Karpas-422 (cell line): Measurements from ENCODE around the gene OR6B1. TPM values are rescaled to one million over a fixed set of nuclear protein-coding genes. Genes with fewer than 3 reads are reported as not detected.

Source experiments
- DNase-seq: peaks from one replicate; pipeline ENCODE4 v3.0.0-alpha.2; 2015
- H2AFZ ChIP-seq: fragments of 200-600 bp; sonication (generic); 2 replicates; pipeline ENCODE4 v1.6.1; 2014; ENCODE audit warnings: antibody characterized with exemption, low read length, mixed read lengths
- H3K27ac ChIP-seq: fragments of 200-600 bp; sonication (generic); 2 replicates; pipeline ENCODE4 v1.5.1; 2014; ENCODE audit warnings: mild to moderate bottlenecking, low read length, moderate library complexity
- H3K27me3 ChIP-seq: fragments of 200-600 bp; sonication (generic); 2 replicates; pipeline ENCODE4 v1.6.1; 2014; ENCODE audit warnings: low read length, mixed read lengths
- H3K36me3 ChIP-seq: fragments of 200-600 bp; sonication (generic); 2 replicates; pipeline ENCODE4 v1.6.1; 2014; ENCODE audit warnings: low read length, mixed read lengths; ENCODE audit not compliant: insufficient read depth
- H3K4me1 ChIP-seq: fragments of 200-600 bp; sonication (generic); 2 replicates; pipeline ENCODE4 v1.6.1; 2014; ENCODE audit warnings: mild to moderate bottlenecking, low read length, mixed read lengths
- H3K4me2 ChIP-seq: fragments of 200-600 bp; sonication (generic); 2 replicates; pipeline ENCODE4 v1.6.1; 2014; ENCODE audit warnings: low read length, low read depth, mild to moderate bottlenecking; ENCODE audit not compliant: poor library complexity, severe bottlenecking
- H3K4me3 ChIP-seq: fragments of 200-600 bp; sonication (generic); 2 replicates; pipeline ENCODE4 v1.5.1; 2014; ENCODE audit warnings: mild to moderate bottlenecking, antibody characterized with exemption, low read length, mixed read lengths
- H3K79me2 ChIP-seq: fragments of 200-600 bp; sonication (generic); 2 replicates; pipeline ENCODE4 v1.6.1; 2014; ENCODE audit warnings: mild to moderate bottlenecking, low read length, mixed read lengths
- H3K9ac ChIP-seq: fragments of 200-600 bp; sonication (generic); 2 replicates; pipeline ENCODE4 v1.6.0; 2014; ENCODE audit warnings: low read length
- H3K9me2 ChIP-seq: fragments of 200-600 bp; sonication (generic), shearing (Covaris generic); replicated peaks from 2 replicates; pipeline ENCODE4 v1.6.0; 2014; ENCODE audit warnings: mild to moderate bottlenecking, low read length, moderate library complexity; ENCODE audit not compliant: insufficient read depth
- H3K9me3 ChIP-seq: fragments of 300-700, 200-600 bp; sonication (generic); 2 replicates; pipeline ENCODE4 v1.6.1; 2014; ENCODE audit warnings: low read length, mixed read lengths
- H4K20me1 ChIP-seq: fragments of 200-600 bp; sonication (generic); 2 replicates; pipeline ENCODE4 v1.6.1; 2014; ENCODE audit warnings: mild to moderate bottlenecking, antibody characterized with exemption, low read length, low read depth; ENCODE audit not compliant: insufficient read depth
- total RNA-seq: library from RNA; depleted of rRNA; stranded (reverse); fragments of >200 nt; shearing (Covaris generic); gene quantifications from 2 replicates; pipeline ENCODE4 v1.2.3, GENCODE V29; 2014; ENCODE audit warnings: low replicate concordance

Gene OR6B1
- total RNA-seq, 1 experiment from 2014 or later: not detected

DNA sequence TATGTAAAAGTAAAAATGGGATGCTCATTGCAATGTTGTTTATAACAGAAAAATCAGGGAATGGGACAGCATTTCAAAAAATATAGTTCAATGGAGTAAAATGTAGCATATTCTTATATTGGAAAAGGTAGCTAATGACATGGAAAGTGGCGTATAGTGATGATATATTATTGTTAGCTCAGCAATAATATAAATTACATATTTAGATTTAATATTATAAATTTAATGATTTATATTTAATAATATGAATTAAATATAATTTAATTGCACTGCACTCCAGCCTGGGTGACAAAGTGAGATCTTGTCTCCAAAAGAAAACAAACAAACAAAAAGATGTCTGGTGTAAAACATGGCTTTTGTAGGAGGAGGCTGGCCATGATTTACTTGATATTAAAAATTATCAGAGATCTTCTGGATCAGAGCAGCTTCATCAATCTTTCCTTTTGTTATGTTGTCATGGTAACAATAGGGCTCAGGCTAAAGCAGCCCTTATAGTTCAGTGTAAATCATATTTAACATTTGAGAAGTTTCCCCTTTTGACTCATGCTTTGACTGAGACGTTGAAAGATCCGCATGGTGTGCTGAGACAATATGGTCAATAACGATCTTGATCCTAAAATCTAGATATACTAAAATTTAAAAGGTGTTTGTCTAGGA lies 23.2 kb downstream of the OR6B1 start:
- Histone ChIP-seq H3K9ac (no peak overlapping the region), H3K4me1 (no peaks in the 10 kb centered on the region), H3K4me3 (no peak overlapping the region), H3K79me2 (no peaks in the 10 kb centered on the region), H2AFZ (no peak overlapping the region), H3K27ac (no peak overlapping the region), H3K4me2 (no peak overlapping the region), H3K27me3 (no peaks in the 10 kb centered on the region), H3K36me3 (no peaks in the 10 kb centered on the region), H3K9me2 (no peaks in the 10 kb centered on the region), H4K20me1 (no peaks in the 10 kb centered on the region), H3K9me3 (no peaks in the 10 kb centered on the region)
- DNase-seq: no peak

DNA sequence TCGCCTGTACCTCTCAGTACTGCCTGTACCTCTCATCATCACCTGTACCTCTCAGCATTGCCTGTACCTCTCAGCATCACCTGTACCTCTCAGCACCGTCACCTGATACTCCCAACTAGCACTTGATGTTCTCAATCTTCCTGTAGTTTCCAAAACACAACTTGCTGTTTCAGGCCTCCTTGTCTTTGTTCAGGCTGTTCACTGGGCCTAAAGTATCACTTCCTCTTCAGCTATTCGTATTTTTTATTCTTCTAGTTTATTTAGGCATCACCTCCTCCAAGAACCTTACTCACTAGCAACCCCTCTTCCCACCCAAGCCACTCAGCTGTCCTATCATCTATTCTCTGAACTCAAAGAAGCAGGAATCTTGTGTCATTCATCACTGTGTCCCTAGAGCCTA lies 24.1 kb downstream of the OR6B1 start:
- Histone ChIP-seq H4K20me1 (no peaks in the 10 kb centered on the region), H2AFZ (no peak overlapping the region)
- DNase-seq: no peak

DNA sequence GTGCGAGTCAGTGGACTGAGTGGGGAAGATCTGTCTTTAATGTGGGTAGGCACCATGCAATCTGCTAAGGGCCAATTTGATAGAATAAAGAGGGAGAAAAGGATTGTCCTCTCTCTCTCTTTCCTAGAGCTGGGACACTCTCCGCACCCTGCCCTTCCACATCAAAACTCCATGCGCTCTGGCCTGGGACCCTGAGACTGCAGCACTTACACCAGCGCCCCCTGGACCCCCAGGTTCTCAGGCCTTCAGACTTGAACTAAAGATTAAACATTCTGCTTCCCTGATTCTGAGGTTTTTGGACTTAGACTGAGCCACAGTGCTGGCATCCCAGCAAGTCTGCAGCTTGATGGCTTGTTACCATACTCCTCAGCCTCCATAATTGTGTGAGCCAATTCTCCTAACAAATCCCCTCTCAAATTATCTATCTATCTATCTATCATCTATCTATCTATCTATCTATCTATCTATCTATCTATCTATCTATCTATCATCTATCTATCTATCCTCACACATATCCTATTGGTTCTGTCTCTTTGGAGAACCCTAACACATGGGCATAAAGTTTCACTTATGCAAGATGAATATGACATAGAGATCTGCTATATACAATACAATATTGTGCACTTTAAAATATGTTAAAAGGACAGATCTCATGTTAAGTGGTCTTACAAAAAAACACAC lies 26.2 kb downstream of the OR6B1 start:
- Histone ChIP-seq H3K9ac (no peak overlapping the region), H3K27me3 (no peaks in the 10 kb centered on the region), H3K9me2 (no peaks in the 10 kb centered on the region), H3K79me2 (no peaks in the 10 kb centered on the region), H3K4me2 (no peak overlapping the region), H3K9me3 (no peaks in the 10 kb centered on the region), H3K36me3 (no peaks in the 10 kb centered on the region), H3K4me3 (no peak overlapping the region), H2AFZ (no peak overlapping the region), H3K4me1 (no peaks in the 10 kb centered on the region), H4K20me1 (no peaks in the 10 kb centered on the region), H3K27ac (no peak overlapping the region)
- no peak for DNase-seq

More for the DNA sequence above, 24.1 kb downstream of the OR6B1 start:
- Histone ChIP-seq H3K79me2 (no peaks in the 10 kb centered on the region), H3K27me3 (no peaks in the 10 kb centered on the region), H3K9me3 (no peaks in the 10 kb centered on the region), H3K36me3 (no peaks in the 10 kb centered on the region), H3K4me3 (no peak overlapping the region), H3K4me2 (no peak overlapping the region), H3K27ac (no peak overlapping the region), H3K9ac (no peak overlapping the region), H3K9me2 (no peaks in the 10 kb centered on the region), H3K4me1 (no peaks in the 10 kb centered on the region)

GRCh38 chr7:144027070-144027469 lies 26.9 kb downstream of the OR6B1 start:
- Histone ChIP-seq H3K27me3 (no peaks in the 10 kb centered on the region), H3K36me3 (no peaks in the 10 kb centered on the region), H3K79me2 (no peaks in the 10 kb centered on the region), H3K27ac (no peak overlapping the region), H4K20me1 (no peaks in the 10 kb centered on the region), H3K9me2 (no peaks in the 10 kb centered on the region), H3K4me2 (no peak overlapping the region), H3K9ac (no peak overlapping the region), H2AFZ (no peak overlapping the region), H3K4me3 (no peak overlapping the region), H3K4me1 (no peaks in the 10 kb centered on the region), H3K9me3 (no peaks in the 10 kb centered on the region)
- peak; percentile 47 for DNase-seq

GRCh38 chr7:144027974-144028373 lies 27.9 kb downstream of the OR6B1 start:
- Histone ChIP-seq H3K4me1 (no peaks in the 10 kb centered on the region), H3K36me3 (no peaks in the 10 kb centered on the region), H4K20me1 (no peaks in the 10 kb centered on the region), H3K9ac (no peak overlapping the region), H3K9me2 (no peaks in the 10 kb centered on the region), H3K4me3 (no peak overlapping the region), H2AFZ (no peak overlapping the region), H3K27me3 (no peaks in the 10 kb centered on the region), H3K79me2 (no peaks in the 10 kb centered on the region), H3K27ac (no peak overlapping the region), H3K4me2 (no peak overlapping the region), H3K9me3 (no peaks in the 10 kb centered on the region)
- no peak for DNase-seq

- no peak for DNase-seq
- Histone ChIP-seq H3K27ac (no peak overlapping the region), H3K27me3 (no peaks in the 10 kb centered on the region), H3K79me2 (no peaks in the 10 kb centered on the region), H3K4me2 (no peak overlapping the region), H3K4me1 (no peaks in the 10 kb centered on the region), H3K36me3 (no peaks in the 10 kb centered on the region), H3K9ac (no peak overlapping the region), H3K4me3 (no peak overlapping the region), H4K20me1 (no peaks in the 10 kb centered on the region), H3K9me2 (no peaks in the 10 kb centered on the region), H2AFZ (no peak overlapping the region), H3K9me3 (no peaks in the 10 kb centered on the region)
These were observed 28.4 kb downstream of the OR6B1 start for GRCh38 chr7:144028547-144028946.

DNA sequence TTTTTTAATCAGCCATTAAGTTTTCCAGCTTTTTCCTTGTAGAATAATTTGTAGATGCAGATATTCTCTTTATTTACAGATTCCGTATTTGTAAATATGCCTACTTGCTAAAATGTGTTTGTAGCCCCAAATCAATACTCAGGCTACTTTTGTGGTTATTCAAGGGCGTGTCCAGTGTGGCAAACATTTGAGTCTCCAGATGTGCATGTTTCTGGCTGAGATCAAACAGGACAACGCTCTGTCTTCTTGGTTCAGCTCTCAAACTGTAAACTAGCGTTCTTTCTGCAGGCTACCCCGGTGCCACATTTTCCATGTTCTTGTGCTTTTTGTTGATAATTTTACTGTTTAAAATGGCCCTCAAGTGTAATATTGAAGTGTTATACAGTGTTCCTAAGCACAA lies 32.4 kb downstream of the OR6B1 start:
- H2AFZ ChIP-seq: no peak overlapping the region
- no peak overlapping the region for H3K4me3 ChIP-seq
- H3K9me3 ChIP-seq: no peaks in the 10 kb centered on the region
- H3K4me1 ChIP-seq: no peaks in the 10 kb centered on the region
- no peaks in the 10 kb centered on the region for H3K36me3 ChIP-seq
- no peaks in the 10 kb centered on the region for H3K79me2 ChIP-seq
- no peaks in the 10 kb centered on the region for H4K20me1 ChIP-seq
- no peaks in the 10 kb centered on the region for H3K27me3 ChIP-seq
- DNase-seq: no peak
- H3K9ac ChIP-seq: no peak overlapping the region
- H3K9me2 ChIP-seq: no peaks in the 10 kb centered on the region
- no peak overlapping the region for H3K4me2 ChIP-seq
- H3K27ac ChIP-seq: no peak overlapping the region

DNA sequence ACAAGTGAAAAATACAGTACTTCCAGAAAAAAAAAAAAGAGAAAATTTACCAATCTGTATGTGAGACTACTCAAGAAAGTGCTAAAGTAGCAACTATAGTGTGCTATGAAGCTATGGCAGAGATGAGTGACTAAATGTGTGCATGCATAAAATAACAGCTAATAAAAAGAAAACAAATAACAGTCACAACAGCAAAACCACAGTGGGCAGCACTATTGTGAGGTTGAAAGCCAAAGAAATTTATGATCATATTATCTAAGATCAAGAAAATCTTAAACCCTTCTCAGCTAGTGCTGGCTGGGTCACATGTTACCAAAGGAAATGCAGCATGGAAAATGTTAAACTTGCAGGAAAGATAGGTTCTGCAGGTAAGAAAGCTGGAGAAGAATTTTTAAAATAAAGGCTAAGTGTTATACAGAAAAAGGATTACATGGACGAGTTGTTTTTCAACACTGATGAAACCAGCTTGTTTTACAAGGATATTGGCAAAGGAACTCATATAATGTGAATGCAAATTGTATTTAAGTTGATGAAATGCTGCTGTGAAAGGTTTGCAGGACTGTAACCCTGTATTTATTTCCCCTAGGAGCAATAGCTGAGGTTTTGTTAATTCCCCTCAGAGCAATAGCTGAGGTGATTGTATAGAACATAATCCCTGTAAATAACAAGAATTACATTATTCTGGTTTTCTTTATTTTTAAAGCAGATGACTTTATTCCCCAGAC lies 33.0 kb downstream of the OR6B1 start:
- H3K36me3 ChIP-seq: no peaks in the 10 kb centered on the region
- no peaks in the 10 kb centered on the region for H3K4me1 ChIP-seq
- no peaks in the 10 kb centered on the region for H3K27me3 ChIP-seq
- H3K27ac ChIP-seq: no peak overlapping the region
- H3K9ac ChIP-seq: no peak overlapping the region
- H3K9me3 ChIP-seq: no peaks in the 10 kb centered on the region
- no peak overlapping the region for H3K4me3 ChIP-seq
- no peaks in the 10 kb centered on the region for H3K9me2 ChIP-seq
- no peaks in the 10 kb centered on the region for H3K79me2 ChIP-seq
- no peak for DNase-seq
- H3K4me2 ChIP-seq: no peak overlapping the region
- H2AFZ ChIP-seq: no peak overlapping the region
- H4K20me1 ChIP-seq: no peaks in the 10 kb centered on the region
